H1 (cell line): ENCODE measurements around the gene MTX1. TPM values are rescaled to one million over a fixed set of nuclear protein-coding genes. Genes with fewer than 3 reads are reported as not detected.
A peak's percentile ranks its signal among the peaks of the same experiment; 100 is the strongest.

Experiments used
- RAD21 ChIP-seq, 2 experiments: IDR thresholded peaks in 1 of 2; conservative IDR thresholded peaks in 1 of 2; 2 replicates each; pipeline ENCODE4 v1.6.1; 2011; ENCODE audit warnings: low read depth in 2 of 2, low read length in 2 of 2, improper control_type of control experiment in 1 of 2, inconsistent platforms in 1 of 2, mild to moderate bottlenecking in 1 of 2, moderate library complexity in 1 of 2
- polyA plus RNA-seq, 7 experiments: library from polyadenylated mRNA; depleted of rRNA in 3 of 7; stranded (reverse) in 5 of 7; unstranded in 2 of 7; fragments of >200 nt in 5 of 7; fragments of 200-250 nt in 2 of 7; gene quantifications; 1 replicate in 5 of 7; 2 replicates in 1 of 7; 4 replicates in 1 of 7; pipeline versions ENCODE4 v1.2.1 to v1.2.3, GENCODE V29; 2011 to 2013; ENCODE audit warnings: missing spikeins in 2 of 7, mixed read lengths in 2 of 7
- total RNA-seq: library from RNA; stranded (reverse); fragmentation: NEBNext Ultra II Directional; extraction: Animal tissue kit (Norgen Biotek cat#: 25700); gene quantifications from 2 replicates; pipeline ENCODE4 v1.2.1, GENCODE V29; 2021

MTX1 gene
- total and polyA plus RNA-seq, 2 of the 8 experiments (the other 6 are each of a cell fraction or from before 2014, with no cell fraction given), result 47.9 to 131 TPM

- peak; percentile 48 to 60 for TF ChIP-seq RAD21 (IDR thresholded peaks at IDR 0.05 in 1 of 2, conservative IDR thresholded peaks at IDR 0.05 in 1 of 2; ENCODE audit: low read depth in 2 of 2, low read length in 2 of 2)
Measured at GRCh38 chr1:155226188-155226909, 17.9 kb downstream of the MTX1 start (continued).
